ENCODE measurements around the gene CFAP54. TPM values are rescaled to one million over a fixed set of nuclear protein-coding genes. Genes with fewer than 3 reads are reported as not detected.

The CFAP54 gene
- total RNA-seq, 1 experiment from 2014 or later: 0.05 TPM

DNA sequence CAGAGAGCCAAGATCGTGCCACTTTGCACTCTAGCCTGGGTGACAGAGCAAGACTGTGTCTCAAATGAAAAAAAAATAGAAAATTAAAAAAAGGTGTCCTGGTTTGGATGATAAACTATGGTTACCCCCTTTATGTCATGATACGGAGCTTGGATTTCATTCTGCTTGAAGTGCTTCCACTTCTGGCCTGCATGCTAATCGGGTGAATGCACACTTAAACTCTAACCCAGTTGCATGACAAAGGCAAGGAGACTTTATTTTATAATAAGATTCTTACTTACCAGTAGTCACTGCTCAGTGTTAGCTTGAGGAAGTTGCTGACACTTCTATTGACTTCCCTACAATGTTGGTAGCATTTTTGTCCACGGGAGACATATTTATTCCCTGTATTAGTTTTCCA, 24.3 kb downstream of the CFAP54 start:
- no peaks in the 10 kb centered on the region for H3K36me3 ChIP-seq
- H3K27ac ChIP-seq: no peak overlapping the region
- no peaks in the 10 kb centered on the region for H3K9me3 ChIP-seq (replicated peaks)
- H3K4me1 ChIP-seq (replicated peaks): peaks cover 6% of the 10 kb centered on the region
- no peak for DNase-seq (ENCODE audit: low read depth in 1 of 2, low spot score in 2 of 2)
- no peak overlapping the region for H3K4me3 ChIP-seq
- no peaks in the 10 kb centered on the region for H3K27me3 ChIP-seq (replicated peaks)

DNA sequence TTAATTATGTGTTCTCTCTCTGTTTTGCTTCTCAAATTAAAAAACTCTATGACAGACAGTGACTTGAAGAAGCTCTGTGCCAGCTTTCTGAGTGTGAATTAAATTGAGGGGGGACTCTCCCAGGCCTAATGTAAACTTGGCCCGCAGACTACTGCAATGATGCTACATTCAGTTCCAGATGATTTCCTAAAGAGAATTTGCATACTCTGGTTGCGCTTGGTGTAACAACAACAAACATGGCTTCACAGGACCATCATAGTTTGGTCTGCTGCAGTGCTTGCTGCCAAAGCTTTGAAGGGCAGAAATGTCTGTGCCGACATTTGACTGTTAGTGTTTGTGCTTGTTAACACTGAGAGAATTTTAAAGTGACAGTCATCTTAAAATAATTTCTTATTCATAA, 25.0 kb downstream of the CFAP54 start:
- Histone ChIP-seq H3K4me3 (no peak overlapping the region), H3K4me1 (replicated peaks) (peaks cover 6% of the 10 kb centered on the region), H3K9me3 (replicated peaks) (no peaks in the 10 kb centered on the region), H3K36me3 (no peaks in the 10 kb centered on the region), H3K27me3 (replicated peaks) (no peaks in the 10 kb centered on the region), H3K27ac (no peak overlapping the region)
- DNase-seq (ENCODE audit: low read depth in 1 of 2, low spot score in 2 of 2): no peak

DNA sequence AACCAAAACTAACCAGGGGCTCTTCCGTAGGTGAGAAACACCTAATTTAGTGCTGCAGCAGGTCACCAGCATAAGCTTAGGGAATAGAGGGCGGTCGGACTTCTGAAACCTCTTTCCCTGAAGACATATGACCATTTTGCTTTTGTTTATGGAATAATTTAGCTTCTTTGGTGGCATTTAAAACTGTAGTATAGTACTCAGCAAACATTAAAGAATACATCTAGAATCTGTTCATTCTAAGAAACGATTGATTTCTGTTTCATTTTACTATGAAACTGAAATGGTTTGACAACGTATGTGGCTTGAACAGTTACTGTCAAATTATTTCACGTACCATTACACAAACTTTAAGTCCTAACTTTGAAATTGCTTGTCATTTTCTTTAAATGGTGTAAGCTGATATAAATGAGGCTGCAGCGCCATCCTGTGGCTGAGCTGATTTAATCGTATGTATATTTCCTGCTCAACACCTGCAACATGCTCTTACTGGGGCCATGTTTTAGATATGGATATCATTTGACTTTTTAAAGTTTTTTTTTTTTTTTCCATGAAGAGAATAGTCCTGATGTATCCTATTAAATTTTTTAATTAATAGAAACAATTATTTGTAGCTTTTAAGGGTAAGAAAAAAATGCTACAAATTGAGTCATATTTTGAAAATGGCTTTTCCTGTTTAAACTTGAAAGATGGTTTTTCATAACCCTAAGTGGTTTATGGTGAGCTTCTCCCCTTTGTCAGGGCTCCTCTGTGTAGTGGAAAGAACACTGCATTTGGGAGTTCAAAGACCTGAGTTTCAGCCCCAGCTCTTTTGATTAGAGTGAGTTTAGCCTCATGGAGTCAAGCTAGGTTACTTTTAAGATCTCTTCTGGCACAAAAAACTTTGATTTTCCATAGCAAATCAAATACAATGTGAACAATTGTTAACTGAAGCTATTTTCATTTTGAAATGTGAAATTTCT, 27.4 kb downstream of the CFAP54 start:
- Histone ChIP-seq H3K4me3 (no peak overlapping the region), H3K27me3 (replicated peaks) (no peaks in the 10 kb centered on the region), H3K27ac (no peak overlapping the region), H3K4me1 (replicated peaks) (peaks cover 6% of the 10 kb centered on the region), H3K9me3 (replicated peaks) (no peaks in the 10 kb centered on the region), H3K36me3 (no peaks in the 10 kb centered on the region)
- DNase-seq (ENCODE audit: low read depth in 1 of 2, low spot score in 2 of 2): peak; percentile 38 to 63

DNA sequence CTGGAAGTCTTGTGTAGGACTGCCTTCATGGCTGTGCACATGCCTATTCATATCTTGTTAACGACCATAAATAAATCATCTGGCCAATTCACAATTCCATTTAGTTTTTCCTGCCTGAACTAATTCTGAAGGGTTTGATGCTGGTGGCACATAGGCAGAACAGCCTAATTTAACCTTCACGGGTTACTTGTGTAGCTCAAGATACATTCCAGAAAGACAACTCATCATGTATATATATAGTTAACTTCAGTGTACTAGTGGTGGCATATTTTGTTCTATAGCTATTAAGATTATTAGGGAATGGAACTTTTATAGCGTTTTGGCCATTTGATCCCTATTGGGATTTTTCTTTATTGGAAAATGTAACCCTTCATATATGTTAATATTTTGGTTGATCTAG, 31.4 kb downstream of the CFAP54 start:
- no peak overlapping the region for H3K27ac ChIP-seq
- peaks cover 6% of the 10 kb centered on the region for H3K4me1 ChIP-seq (replicated peaks)
- no peaks in the 10 kb centered on the region for H3K27me3 ChIP-seq (replicated peaks)
- H3K36me3 ChIP-seq: no peaks in the 10 kb centered on the region
- no peak overlapping the region for H3K4me3 ChIP-seq
- no peak for DNase-seq (ENCODE audit: low read depth in 1 of 2, low spot score in 2 of 2)
- H3K9me3 ChIP-seq (replicated peaks): no peaks in the 10 kb centered on the region

DNA sequence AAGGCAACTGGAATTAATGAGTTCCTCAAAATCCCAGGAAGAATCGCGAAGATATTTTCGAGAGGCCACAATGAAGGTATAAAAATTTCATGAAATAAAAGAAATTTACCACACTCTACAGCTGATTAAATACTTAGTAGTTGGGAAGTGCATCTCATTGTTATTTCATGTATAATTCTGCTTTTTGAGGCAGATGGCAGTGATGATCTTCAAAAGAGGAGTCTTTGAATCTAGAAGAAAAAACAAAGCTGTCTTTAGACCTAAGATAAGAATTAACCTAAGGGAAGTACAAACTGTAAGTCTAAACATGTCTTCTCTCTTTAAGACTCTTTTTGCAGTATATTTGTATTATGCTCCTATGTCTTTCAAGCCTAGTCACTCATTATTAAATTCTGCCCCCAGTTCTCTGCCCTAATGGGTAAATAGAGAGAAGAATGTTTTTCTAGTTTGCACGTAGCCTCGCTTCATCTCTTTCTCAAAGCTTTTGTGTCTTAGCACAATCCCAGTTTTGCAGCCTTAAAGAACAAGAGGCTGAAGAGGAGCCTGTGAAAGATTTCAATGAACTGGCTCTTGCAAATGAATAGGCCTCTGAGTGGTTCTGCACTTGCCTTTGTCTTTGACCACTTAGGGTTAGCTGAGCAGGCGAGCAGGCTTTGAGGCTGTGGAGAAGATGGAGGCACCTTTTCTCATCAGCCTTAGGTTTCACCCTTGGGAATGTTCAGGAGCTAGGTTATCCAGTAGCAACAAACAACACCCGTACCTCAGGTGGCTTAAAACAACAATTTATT, 32.7 kb downstream of the CFAP54 start:
- Histone ChIP-seq H3K27ac (no peak overlapping the region), H3K9me3 (replicated peaks) (no peaks in the 10 kb centered on the region), H3K36me3 (no peaks in the 10 kb centered on the region), H3K4me1 (replicated peaks) (no peaks in the 10 kb centered on the region), H3K4me3 (no peak overlapping the region), H3K27me3 (replicated peaks) (no peaks in the 10 kb centered on the region)
- no peak for DNase-seq (ENCODE audit: low read depth in 1 of 2, low spot score in 2 of 2)

DNA sequence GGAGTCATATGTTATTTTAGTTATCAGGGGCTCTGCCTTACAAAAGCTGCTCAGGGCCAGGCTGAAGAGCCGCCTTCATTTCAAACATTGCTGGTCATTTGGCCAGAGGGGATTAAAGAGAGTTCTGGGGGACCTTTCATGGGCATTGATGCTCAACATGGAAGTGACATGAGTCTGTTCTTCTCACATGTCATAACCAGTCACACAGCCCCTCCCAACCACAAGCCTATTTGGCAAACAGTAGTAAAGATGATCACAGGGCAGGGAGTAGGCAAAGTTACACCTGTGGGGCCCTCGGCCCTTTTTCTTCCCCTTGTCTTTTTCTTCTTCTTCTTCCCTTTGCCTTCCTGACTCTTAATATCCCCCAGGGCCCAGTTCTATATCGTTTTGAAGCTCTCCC, 33.3 kb downstream of the CFAP54 start:
- Histone ChIP-seq H3K27ac (no peak overlapping the region), H3K36me3 (no peaks in the 10 kb centered on the region), H3K27me3 (replicated peaks) (no peaks in the 10 kb centered on the region), H3K4me1 (replicated peaks) (no peaks in the 10 kb centered on the region), H3K9me3 (replicated peaks) (no peaks in the 10 kb centered on the region), H3K4me3 (no peak overlapping the region)
- no peak for DNase-seq (ENCODE audit: low read depth in 1 of 2, low spot score in 2 of 2)

DNA sequence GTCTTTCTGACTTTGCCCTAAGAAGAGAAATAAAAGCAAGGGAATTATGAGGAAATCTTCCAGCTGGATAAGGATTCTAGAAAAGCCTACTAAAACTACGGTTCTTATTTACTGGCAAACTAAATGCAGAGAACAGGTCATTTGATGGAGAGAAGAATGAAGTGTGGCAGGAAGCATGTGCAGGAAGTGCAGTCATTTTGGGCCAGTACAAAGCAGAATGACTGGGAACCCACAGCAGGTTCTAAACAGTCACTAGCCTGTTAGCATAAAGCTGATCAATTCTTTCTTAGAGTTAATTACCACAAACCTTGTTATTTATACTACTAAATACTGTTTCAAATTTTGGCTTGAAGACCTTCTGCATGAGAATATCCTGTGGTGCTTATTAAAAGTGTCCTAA, 36.7 kb downstream of the CFAP54 start:
- no peaks in the 10 kb centered on the region for H3K9me3 ChIP-seq (replicated peaks)
- no peaks in the 10 kb centered on the region for H3K36me3 ChIP-seq
- no peak overlapping the region for H3K4me3 ChIP-seq
- no peak for DNase-seq (ENCODE audit: low read depth in 1 of 2, low spot score in 2 of 2)
- no peaks in the 10 kb centered on the region for H3K27me3 ChIP-seq (replicated peaks)
- H3K27ac ChIP-seq: no peak overlapping the region
- H3K4me1 ChIP-seq (replicated peaks): no peaks in the 10 kb centered on the region

- H3K4me3 ChIP-seq: no peak overlapping the region
- DNase-seq (ENCODE audit: low read depth in 1 of 2, low spot score in 2 of 2): no peak
Measured at GRCh38 chr12:96529912-96530311, 40.5 kb downstream of the CFAP54 start.

GRCh38 chr12:96534339-96534738, 45.0 kb downstream of the CFAP54 start:
- no peak for DNase-seq (ENCODE audit: low read depth in 1 of 2, low spot score in 2 of 2)
- H3K36me3 ChIP-seq: no peaks in the 10 kb centered on the region

More at GRCh38 chr12:96529912-96530311, 40.5 kb downstream of the CFAP54 start:
- Histone ChIP-seq H3K27me3 (replicated peaks) (no peaks in the 10 kb centered on the region), H3K36me3 (no peaks in the 10 kb centered on the region), H3K9me3 (replicated peaks) (no peaks in the 10 kb centered on the region), H3K4me1 (replicated peaks) (no peaks in the 10 kb centered on the region), H3K27ac (no peak overlapping the region)

DNA sequence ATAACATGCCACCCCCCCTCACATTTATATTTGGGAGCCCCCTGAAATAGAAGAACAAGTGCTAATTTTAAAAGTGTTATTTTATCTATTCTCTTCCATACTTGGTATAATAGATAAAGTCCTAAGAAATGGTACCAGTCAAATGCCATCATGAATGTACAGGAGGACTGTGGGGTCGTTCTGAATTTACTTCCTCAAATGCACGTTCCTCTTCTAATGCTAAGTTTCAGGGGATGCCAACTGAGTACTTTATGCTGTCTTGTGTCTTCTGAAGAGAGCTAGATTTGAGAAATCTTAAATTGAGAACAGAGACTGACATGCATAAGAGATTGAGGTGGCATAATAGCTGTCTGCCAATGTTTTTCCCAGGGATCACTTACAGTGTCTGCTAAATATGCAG, 59.0 kb downstream of the CFAP54 start:
- H3K27me3 ChIP-seq (replicated peaks): no peaks in the 10 kb centered on the region
- H3K36me3 ChIP-seq: no peaks in the 10 kb centered on the region
- no peak overlapping the region for H3K4me3 ChIP-seq
- H3K9me3 ChIP-seq (replicated peaks): no peaks in the 10 kb centered on the region
- no peak overlapping the region for H3K27ac ChIP-seq
- H3K4me1 ChIP-seq (replicated peaks): no peaks in the 10 kb centered on the region
- DNase-seq (ENCODE audit: low read depth in 1 of 2, low spot score in 2 of 2): no peak

More at GRCh38 chr12:96534339-96534738, 45.0 kb downstream of the CFAP54 start:
- Histone ChIP-seq H3K27ac (no peak overlapping the region), H3K9me3 (replicated peaks) (no peaks in the 10 kb centered on the region), H3K4me1 (replicated peaks) (no peaks in the 10 kb centered on the region), H3K27me3 (replicated peaks) (no peaks in the 10 kb centered on the region), H3K4me3 (no peak overlapping the region)

- no peaks in the 10 kb centered on the region for H3K36me3 ChIP-seq
- H3K4me3 ChIP-seq: no peak overlapping the region
- DNase-seq (ENCODE audit: low read depth in 1 of 2, low spot score in 2 of 2): no peak
- no peaks in the 10 kb centered on the region for H3K9me3 ChIP-seq (replicated peaks)
- no peaks in the 10 kb centered on the region for H3K27me3 ChIP-seq (replicated peaks)
- no peak overlapping the region for H3K27ac ChIP-seq
- H3K4me1 ChIP-seq (replicated peaks): no peaks in the 10 kb centered on the region
Measured at GRCh38 chr12:96549341-96549740, 60.0 kb downstream of the CFAP54 start.

DNA sequence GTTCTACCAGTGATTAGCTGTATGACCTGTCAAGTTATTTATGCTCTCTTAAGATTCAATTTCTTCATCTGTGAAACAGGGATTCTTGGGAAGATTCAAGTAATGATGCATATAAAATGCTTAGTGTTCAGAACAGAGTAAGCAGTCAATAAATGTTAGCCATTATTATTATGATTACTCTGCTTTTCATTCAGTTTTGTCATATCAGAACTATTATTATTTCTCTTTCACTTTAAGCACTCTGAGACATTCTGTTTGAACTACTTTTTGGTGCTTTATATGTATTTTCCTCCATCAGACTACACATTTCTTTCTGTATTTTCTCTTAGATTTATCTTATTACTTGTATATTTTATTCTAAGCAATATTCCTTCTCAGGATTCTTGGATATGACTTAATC, 81.2 kb downstream of the CFAP54 start:
- H3K36me3 ChIP-seq: no peaks in the 10 kb centered on the region
- H3K27me3 ChIP-seq (replicated peaks): no peaks in the 10 kb centered on the region
- H3K4me3 ChIP-seq: no peak overlapping the region
- no peak overlapping the region for H3K27ac ChIP-seq
- no peaks in the 10 kb centered on the region for H3K4me1 ChIP-seq (replicated peaks)
- no peaks in the 10 kb centered on the region for H3K9me3 ChIP-seq (replicated peaks)
- DNase-seq (ENCODE audit: low read depth in 1 of 2, low spot score in 2 of 2): no peak

DNA sequence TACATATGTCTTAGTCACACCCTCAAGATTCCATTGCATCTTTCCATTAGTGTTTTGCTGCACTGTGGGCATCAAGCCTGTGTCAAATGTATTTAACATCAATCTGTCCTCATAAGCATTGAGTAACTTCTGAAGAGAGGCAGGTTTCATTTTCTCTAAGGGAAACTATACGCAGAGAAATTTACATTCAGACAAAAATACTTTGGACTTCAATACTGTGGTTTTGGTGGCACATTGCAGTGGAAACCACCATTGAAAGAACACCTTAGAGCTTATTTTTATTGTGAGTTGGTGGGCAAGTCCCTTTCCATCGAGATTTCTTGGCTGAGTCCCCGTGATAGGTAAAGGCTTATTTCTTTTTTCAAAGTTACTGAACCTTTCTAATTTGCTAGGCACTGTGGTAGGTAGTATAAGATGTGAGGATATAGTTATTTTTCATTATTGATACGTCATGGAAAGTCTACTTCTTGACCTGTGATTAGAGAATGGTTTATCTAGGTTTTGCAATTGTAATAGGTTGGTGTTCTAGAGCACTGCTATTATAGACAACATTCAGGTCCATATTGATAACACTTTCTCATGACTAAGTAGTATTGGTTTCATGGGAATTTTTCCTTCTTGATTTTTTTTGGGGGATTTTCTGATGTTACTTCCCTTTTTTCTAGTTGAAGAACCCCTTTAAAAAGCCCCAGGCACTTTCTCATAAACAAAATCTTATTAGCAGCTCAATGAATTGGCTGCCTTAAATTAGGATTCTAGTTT, 81.9 kb downstream of the CFAP54 start:
- no peak overlapping the region for H3K27ac ChIP-seq
- H3K27me3 ChIP-seq (replicated peaks): no peaks in the 10 kb centered on the region
- no peak overlapping the region for H3K4me3 ChIP-seq
- H3K9me3 ChIP-seq (replicated peaks): no peaks in the 10 kb centered on the region
- H3K36me3 ChIP-seq: no peaks in the 10 kb centered on the region
- no peaks in the 10 kb centered on the region for H3K4me1 ChIP-seq (replicated peaks)
- no peak for DNase-seq (ENCODE audit: low read depth in 1 of 2, low spot score in 2 of 2)
